HEK293T (cell line): Measurements from ENCODE around the gene FCN2.

Source experiments
- CTCF ChIA-PET: fragments of 350-600 bp; formaldehyde crosslinking; extraction: SDS; loops from one replicate; lab custom pipeline; 2021; ENCODE audit warnings: antibody characterized with exemption, inconsistent platforms; lab: Yijun Ruan, JAX
- POLR2A ChIA-PET: fragments of 350-600 bp; formaldehyde crosslinking; extraction: SDS; loops from one replicate; lab custom pipeline; 2020; ENCODE audit warnings: antibody characterized with exemption, inconsistent platforms; lab: Yijun Ruan, JAX
- DNase-seq: peaks from one replicate; pipeline ENCODE4 v3.0.0; 2012; ENCODE audit warnings: mixed read lengths; ENCODE audit errors: extremely low spot score
- ARNT ChIP-seq: fragments of 450-650 bp; IDR thresholded peaks from 2 replicates; pipeline ENCODE4 v1.6.1; 2017; ENCODE audit warnings: mild to moderate bottlenecking
- BHLHE40 ChIP-seq: fragments of 450-650 bp; IDR thresholded peaks from 2 replicates; pipeline ENCODE4 v1.6.1; 2016; ENCODE audit warnings: mild to moderate bottlenecking, moderate library complexity, borderline replicate concordance
- CTBP1 ChIP-seq: fragments of 450-650 bp; IDR thresholded peaks from 2 replicates; pipeline ENCODE4 v1.6.1; 2016; ENCODE audit warnings: borderline replicate concordance
- ELF4 ChIP-seq: fragments of 450-650 bp; IDR thresholded peaks from 2 replicates; pipeline ENCODE4 v1.6.1; 2017; ENCODE audit warnings: antibody characterized with exemption
- FOXA1 ChIP-seq: fragments of 450-650 bp; IDR thresholded peaks from 2 replicates; pipeline ENCODE4 v1.6.1; 2016; ENCODE audit warnings: mild to moderate bottlenecking
- FOXK2 ChIP-seq: fragments of 450-650 bp; IDR thresholded peaks from 2 replicates; pipeline ENCODE4 v1.6.1; 2016; ENCODE audit warnings: mild to moderate bottlenecking
- FOXM1 ChIP-seq: fragments of 450-650 bp; IDR thresholded peaks from 2 replicates; pipeline ENCODE4 v1.6.1; 2017; ENCODE audit warnings: mild to moderate bottlenecking, borderline replicate concordance
- HDGF ChIP-seq: fragments of 450-650 bp; IDR thresholded peaks from 2 replicates; pipeline ENCODE4 v1.6.1; 2017; ENCODE audit warnings: antibody characterized with exemption, borderline replicate concordance
- L3MBTL2 ChIP-seq: fragments of 450-650 bp; conservative IDR thresholded peaks from 2 replicates; pipeline ENCODE4 v1.6.1; 2016; ENCODE audit warnings: mild to moderate bottlenecking
- LEF1 ChIP-seq: fragments of 450-650 bp; IDR thresholded peaks from 2 replicates; pipeline ENCODE4 v1.6.1; 2017; ENCODE audit warnings: mild to moderate bottlenecking, borderline replicate concordance
- NFRKB ChIP-seq: fragments of 450-650 bp; IDR thresholded peaks from 2 replicates; pipeline ENCODE4 v1.6.1; 2016; ENCODE audit warnings: mild to moderate bottlenecking, moderate library complexity
- SP1 ChIP-seq: fragments of 450-650 bp; IDR thresholded peaks from 2 replicates; pipeline ENCODE4 v1.6.1; 2017
- SUZ12 ChIP-seq: fragments of 450-650 bp; IDR thresholded peaks from 2 replicates; pipeline ENCODE4 v1.6.1; 2016; ENCODE audit warnings: mild to moderate bottlenecking
- TARDBP ChIP-seq: fragments of 450-650 bp; IDR thresholded peaks from 2 replicates; pipeline ENCODE4 v1.6.1; 2016
- ZNF384 ChIP-seq: fragments of 450-650 bp; IDR thresholded peaks from 2 replicates; pipeline ENCODE4 v1.6.1; 2016
- TF ChIP-seq, protein P1 (sequence below): fragments of 450-650 bp; IDR thresholded peaks from 2 replicates; pipeline ENCODE4 v1.6.1; 2016

FCN2 gene

DNA sequence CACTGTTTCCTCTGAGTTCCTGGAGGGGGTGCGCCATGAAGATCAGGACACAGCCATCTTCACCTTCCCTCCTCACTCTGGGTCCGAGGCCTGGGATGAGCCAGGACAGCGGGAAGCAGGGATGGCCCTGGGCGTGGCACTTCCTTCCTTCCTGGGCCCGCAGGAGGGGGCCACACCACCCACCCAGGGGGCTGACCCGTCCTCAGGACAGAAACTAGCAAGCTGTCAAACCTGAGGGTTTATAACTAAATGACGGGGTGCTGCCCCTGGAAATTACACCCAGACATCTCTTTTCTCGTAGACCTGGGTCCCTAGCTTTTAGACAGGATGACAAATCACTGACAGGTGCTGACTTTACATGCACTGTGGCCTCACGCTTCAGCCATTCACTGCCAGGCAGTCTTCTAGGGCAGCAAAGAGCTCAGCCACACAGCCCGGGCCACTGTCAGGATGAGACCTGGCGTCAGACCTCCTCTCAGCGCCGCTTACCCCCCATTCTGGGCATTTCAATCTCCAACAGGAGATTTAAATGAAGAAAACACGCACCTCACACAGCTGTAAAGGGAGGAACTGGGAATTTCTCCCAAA, 8.1 kb downstream of the FCN2 start:
- no peak for DNase-seq
- POLR2A ChIA-PET: no interaction called here
- CTCF ChIA-PET: no interaction called here
- TF ChIP-seq NFRKB (no peak), ARNT (no peak), CTBP1 (no peak), L3MBTL2 (no peak), FOXA1 (no peak), BHLHE40 (no peak), FOXK2 (no peak), SP1 (no peak), ELF4 (no peak), ZNF384 (no peak)
- TF ChIP-seq, protein P1, sequence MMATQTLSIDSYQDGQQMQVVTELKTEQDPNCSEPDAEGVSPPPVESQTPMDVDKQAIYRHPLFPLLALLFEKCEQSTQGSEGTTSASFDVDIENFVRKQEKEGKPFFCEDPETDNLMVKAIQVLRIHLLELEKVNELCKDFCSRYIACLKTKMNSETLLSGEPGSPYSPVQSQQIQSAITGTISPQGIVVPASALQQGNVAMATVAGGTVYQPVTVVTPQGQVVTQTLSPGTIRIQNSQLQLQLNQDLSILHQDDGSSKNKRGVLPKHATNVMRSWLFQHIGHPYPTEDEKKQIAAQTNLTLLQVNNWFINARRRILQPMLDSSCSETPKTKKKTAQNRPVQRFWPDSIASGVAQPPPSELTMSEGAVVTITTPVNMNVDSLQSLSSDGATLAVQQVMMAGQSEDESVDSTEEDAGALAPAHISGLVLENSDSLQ: no peak

DNA sequence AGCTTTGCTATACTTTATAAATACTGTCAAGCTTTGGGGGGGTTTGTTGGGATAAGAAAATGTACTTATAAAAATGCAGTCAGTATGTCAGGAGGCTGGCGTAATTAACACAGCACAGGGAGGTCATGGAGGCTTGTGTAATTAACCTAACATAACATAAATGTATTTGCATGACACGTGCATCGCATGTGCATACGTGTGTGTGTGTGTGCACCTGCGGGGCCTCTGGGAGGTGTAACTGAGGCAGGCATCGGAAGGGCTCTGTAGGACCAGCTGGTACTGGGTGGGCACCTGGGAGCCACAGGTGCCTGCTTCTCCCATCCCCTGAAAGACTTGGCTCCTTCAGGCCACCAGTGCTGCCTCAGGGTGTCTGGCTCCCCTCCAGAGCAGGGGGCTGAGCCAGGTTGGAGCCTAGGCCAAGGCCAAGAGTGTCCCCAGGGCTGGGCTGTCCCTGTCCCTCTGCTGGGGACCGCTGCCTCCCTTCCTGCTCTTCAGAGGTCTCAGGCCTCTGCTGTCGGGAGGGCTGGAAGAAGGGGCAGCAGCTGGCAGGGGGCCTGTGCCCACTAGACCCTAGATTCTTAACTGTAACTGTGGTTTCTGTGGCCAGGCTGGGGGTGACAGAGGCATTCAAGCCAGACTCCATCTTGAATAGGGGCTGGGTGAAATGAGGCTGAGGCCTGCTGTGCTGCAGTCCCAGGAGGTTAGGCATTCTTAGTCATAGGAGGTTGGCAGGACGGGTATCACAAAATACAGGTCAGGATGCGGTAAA, 9.0 kb downstream of the FCN2 start:
- TF ChIP-seq FOXM1 (no peak), ZNF384 (no peak), SP1 (no peak), CTBP1 (no peak), NFRKB (no peak), HDGF (no peak), ELF4 (no peak), FOXK2 (no peak), FOXA1 (no peak), L3MBTL2 (no peak), LEF1 (no peak), TARDBP (no peak), BHLHE40 (no peak), ARNT (no peak), SUZ12 (no peak)
- TF ChIP-seq, protein P1: no peak
- CTCF ChIA-PET: no interaction called here
- no peak for DNase-seq
- POLR2A ChIA-PET: no interaction called here

- ChIA-PET CTCF (no interaction called here), POLR2A (no interaction called here)
- TF ChIP-seq FOXM1: no peak
- no peak for TF ChIP-seq CTBP1
- no peak for TF ChIP-seq FOXK2
- TF ChIP-seq SUZ12: no peak
- no peak for TF ChIP-seq ARNT
- no peak for TF ChIP-seq ELF4
- no peak for TF ChIP-seq TARDBP
- TF ChIP-seq LEF1: no peak
- no peak for DNase-seq
Observed at GRCh38 chr9:134890155-134890495, 9.5 kb downstream of the FCN2 start.

DNA sequence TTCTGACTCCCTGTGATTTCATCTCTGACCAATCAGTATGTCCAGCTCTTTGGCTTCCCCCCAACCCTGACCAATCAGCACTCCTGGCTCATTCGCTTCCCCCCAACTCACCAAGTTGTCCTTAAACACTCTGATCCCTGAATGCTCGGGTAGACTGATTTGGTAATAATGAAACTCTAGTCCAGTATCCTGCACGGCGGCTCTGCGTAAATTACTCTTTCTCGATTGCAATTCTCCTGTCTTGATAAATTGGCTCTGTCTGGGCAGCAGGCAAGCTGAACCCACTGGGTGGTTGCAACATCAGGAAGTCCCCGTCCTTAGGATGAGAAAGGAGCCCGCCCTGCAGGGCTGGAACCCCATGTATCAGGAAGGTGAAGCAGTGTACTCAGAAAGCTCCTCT, 10.4 kb downstream of the FCN2 start:
- TF ChIP-seq ARNT (no peak), NFRKB (no peak), FOXK2 (no peak), BHLHE40 (no peak), TARDBP (no peak), ELF4 (no peak), SUZ12 (no peak), SP1 (no peak), ZNF384 (no peak)
- CTCF ChIA-PET: interaction anchor here (0.8 kb wide), 1 partner anchor 109 kb away, joined by 3 read pairs; no protein-coding TSS in a partner anchor
- POLR2A ChIA-PET: no interaction called here
- DNase-seq: no peak

DNA sequence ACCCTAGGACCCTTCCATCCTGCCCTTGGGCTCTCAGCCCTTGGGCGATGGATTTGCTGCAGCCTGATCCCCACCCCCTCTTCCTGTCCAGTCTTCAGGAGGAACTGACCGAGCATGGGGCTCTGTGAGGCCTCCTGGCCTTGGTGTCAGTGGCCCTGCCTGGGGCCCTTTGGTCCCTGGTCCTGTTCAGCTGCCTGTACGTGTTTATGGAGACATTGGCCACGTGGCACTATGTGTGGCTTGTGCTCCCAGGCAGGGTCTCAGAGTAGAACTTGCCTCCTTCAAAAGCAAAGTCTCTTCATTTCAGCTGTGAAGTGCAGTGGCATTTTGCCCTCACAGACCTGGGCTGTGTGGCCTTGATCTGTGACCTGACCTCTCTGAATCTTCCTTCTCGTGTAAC, 11.1 kb downstream of the FCN2 start:
- no peak for DNase-seq
- ChIA-PET POLR2A (no interaction called here), CTCF (no interaction called here)
- TF ChIP-seq BHLHE40 (no peak), SP1 (no peak), SUZ12 (no peak), HDGF (no peak), ELF4 (no peak), ARNT (no peak), ZNF384 (no peak), FOXA1 (no peak), TARDBP (no peak), NFRKB (no peak), FOXK2 (no peak), CTBP1 (no peak), LEF1 (no peak), L3MBTL2 (no peak), FOXM1 (no peak)
- TF ChIP-seq, protein P1: no peak

- TF ChIP-seq CTBP1 (no peak), ELF4 (no peak), ARNT (no peak), FOXM1 (no peak), BHLHE40 (no peak), TARDBP (no peak), NFRKB (no peak), FOXA1 (no peak), LEF1 (no peak)
- CTCF ChIA-PET: no interaction called here
- DNase-seq: no peak
- POLR2A ChIA-PET: no interaction called here
Observed at GRCh38 chr9:134892221-134892620, 11.6 kb downstream of the FCN2 start.
